Epithelial cell of esophagus (primary cell): ENCODE data around the gene SDHAF1.

Source experiments
- DNase-seq: peaks from one replicate; pipeline ENCODE4 v3.0.0; 2010; ENCODE audit warnings: low read depth
- H3K4me3 ChIP-seq: 2 replicates; pipeline ENCODE4 v1.5.1; 2011; ENCODE audit warnings: mild to moderate bottlenecking, low read length, control low read depth
- TF ChIP-seq, protein P1 (sequence below): IDR thresholded peaks from 2 replicates; pipeline ENCODE4 v1.5.1; 2011; ENCODE audit warnings: low read depth, mild to moderate bottlenecking, low read length, control low read depth, inconsistent platforms; ENCODE audit not compliant: insufficient read depth; ENCODE audit errors: missing control alignments

The SDHAF1 gene

GRCh38 chr19:35987571-35987896 is 7.5 kb upstream of the SDHAF1 start:
- TF ChIP-seq, protein P1, sequence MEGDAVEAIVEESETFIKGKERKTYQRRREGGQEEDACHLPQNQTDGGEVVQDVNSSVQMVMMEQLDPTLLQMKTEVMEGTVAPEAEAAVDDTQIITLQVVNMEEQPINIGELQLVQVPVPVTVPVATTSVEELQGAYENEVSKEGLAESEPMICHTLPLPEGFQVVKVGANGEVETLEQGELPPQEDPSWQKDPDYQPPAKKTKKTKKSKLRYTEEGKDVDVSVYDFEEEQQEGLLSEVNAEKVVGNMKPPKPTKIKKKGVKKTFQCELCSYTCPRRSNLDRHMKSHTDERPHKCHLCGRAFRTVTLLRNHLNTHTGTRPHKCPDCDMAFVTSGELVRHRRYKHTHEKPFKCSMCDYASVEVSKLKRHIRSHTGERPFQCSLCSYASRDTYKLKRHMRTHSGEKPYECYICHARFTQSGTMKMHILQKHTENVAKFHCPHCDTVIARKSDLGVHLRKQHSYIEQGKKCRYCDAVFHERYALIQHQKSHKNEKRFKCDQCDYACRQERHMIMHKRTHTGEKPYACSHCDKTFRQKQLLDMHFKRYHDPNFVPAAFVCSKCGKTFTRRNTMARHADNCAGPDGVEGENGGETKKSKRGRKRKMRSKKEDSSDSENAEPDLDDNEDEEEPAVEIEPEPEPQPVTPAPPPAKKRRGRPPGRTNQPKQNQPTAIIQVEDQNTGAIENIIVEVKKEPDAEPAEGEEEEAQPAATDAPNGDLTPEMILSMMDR = no peak
- DNase-seq = no peak
- no peak overlapping the region for H3K4me3 ChIP-seq

- no peak overlapping the region for H3K4me3 ChIP-seq
- TF ChIP-seq, protein P1 = no peak
- DNase-seq = no peak
These were observed 6.2 kb upstream of the SDHAF1 start for GRCh38 chr19:35988824-35989223.

GRCh38 chr19:35990156-35990555 is 4.8 kb upstream of the SDHAF1 start:
- no peak overlapping the region for H3K4me3 ChIP-seq
- TF ChIP-seq, protein P1 = no peak
- no peak for DNase-seq

DNA sequence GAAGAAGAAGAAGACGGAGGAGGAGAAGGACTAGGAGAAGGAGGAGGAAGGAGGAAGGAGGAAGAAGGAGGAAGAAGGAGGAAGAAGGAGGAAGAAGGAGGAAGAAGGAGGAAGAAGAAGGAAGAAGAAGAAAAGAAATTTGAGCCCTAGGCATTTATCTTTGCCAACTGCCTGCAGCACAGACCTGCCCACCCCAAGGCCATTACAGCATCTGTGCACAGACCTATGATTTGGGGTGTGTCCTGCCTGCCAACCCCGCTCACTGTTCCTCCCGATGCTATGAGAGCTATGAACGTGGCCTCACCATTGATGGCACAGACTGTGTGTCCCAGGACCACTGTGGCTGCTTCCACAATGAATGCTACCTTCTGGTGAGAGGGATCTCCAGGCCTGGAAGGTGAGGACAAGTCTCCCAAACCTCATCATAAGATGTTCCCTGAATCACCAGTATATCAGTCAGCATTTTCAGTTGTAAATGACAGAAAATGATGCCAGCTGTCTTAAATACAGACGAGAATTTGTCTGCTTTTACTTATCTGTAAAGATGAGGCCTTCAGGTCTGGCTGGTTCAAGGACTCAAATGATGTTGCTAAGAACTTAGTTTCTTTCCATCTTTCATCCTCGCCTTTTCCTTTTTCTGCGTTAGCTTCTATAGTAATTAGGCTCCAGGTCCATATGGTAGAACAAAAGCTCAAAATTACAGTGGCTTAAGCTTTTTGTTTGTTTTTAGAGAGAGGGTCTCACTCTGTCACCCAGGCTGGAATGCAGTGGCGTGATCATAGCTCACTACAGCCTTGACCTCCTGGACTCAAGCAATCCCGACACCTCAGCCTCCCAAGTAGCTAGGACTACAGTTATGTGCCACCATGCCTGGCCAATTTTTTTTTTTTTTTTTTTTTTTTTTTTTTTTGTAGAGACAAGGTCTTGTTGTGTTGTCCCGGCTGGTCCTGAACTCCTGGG is 3.9 kb upstream of the SDHAF1 start:
- TF ChIP-seq, protein P1 = no peak
- no peak for DNase-seq

DNA sequence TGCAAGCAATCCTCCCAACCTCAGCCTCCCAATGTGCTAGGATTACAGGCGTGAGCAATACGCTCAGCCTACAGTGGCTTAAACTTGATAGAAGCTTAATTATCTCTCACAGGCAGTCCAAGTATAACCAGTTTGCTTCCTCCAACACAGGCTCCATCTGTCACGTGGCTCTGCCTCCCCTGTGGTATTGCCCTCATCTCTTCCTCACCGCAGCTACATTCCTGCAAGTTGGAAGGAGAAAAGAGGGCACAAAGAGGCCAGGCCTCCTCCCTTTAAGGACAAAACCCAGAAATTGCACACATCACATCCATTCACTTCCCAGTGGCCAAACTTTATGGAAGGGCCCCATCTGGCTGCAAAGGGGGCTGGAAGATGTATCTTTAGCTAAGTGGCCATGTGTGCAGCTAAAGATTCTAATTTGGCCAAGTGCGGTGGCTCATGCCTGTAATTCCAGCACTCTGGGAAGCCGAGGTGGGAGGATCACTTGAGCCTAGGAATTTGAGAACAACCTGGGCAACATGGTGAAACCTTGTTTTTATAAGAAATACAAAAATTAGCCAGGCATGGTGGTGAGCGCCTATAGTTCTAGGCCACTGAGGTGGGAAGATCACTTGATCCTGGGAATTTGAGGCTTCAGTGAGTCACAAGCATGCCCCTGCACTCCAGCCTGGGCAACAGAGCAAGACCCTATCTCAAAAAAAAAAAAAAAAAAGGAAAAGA is 3.1 kb upstream of the SDHAF1 start:
- TF ChIP-seq, protein P1 = no peak
- DNase-seq = no peak
- no peak overlapping the region for H3K4me3 ChIP-seq

More for the DNA sequence above, 3.9 kb upstream of the SDHAF1 start:
- no peak overlapping the region for H3K4me3 ChIP-seq

- no peak overlapping the region for H3K4me3 ChIP-seq
- TF ChIP-seq, protein P1 = no peak
- peak; percentile 65 for DNase-seq
These were observed 1.9 kb upstream of the SDHAF1 start for GRCh38 chr19:35992907-35993765.
